ENCODE results near the gene USH1C.

DNA sequence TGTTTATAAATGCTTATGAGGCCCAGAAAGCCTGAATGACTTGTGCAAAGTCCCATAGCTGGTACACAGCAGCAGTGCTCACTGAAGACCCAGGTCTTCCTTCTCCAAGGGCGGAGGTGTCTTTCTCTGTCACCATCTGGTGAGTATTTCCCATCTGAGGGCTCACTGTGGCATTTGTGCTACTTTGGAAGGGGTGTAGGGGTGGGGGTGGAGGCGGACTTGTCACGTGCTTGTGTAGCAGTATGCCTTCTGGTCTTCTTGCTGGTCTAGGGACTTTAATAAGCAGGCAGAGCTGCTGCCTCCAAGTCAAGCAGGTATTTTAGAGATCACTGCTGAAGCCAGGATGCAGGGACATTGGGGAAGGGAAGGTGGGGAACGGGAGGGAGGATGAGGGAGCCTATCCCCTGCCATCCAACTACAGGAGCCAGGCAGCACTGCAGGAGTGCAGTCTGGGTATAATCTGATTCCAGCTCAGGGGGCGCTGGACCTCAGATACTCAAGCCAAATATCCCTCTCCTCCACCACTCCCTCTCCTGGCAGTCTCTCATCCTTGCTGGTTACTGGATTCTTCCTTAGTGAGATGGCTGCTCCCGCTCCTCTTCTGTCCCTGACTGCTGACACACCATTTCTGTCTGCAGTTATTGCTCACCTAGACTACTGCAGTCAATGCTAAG lies 71.0 kb downstream of the USH1C start:
- TF ChIP-seq, protein P1, sequence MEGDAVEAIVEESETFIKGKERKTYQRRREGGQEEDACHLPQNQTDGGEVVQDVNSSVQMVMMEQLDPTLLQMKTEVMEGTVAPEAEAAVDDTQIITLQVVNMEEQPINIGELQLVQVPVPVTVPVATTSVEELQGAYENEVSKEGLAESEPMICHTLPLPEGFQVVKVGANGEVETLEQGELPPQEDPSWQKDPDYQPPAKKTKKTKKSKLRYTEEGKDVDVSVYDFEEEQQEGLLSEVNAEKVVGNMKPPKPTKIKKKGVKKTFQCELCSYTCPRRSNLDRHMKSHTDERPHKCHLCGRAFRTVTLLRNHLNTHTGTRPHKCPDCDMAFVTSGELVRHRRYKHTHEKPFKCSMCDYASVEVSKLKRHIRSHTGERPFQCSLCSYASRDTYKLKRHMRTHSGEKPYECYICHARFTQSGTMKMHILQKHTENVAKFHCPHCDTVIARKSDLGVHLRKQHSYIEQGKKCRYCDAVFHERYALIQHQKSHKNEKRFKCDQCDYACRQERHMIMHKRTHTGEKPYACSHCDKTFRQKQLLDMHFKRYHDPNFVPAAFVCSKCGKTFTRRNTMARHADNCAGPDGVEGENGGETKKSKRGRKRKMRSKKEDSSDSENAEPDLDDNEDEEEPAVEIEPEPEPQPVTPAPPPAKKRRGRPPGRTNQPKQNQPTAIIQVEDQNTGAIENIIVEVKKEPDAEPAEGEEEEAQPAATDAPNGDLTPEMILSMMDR (IDR thresholded peaks at IDR 0.05) = no peak
- no peak for TF ChIP-seq POLR2A (IDR thresholded peaks at IDR 0.05)
- no peak for TF ChIP-seq EP300 (IDR thresholded peaks at IDR 0.05)

All from gastroesophageal sphincter (tissue), 3 donors.